Heart left ventricle (tissue), 13 donors: Measurements from ENCODE around the gene UBE4A.

Experiments used
- POLR2A ChIP-seq, 2 donors: fragments of 450-650 bp; IDR thresholded peaks; one replicate each; pipeline ENCODE4 v1.6.1; 2017; ENCODE audit warnings: antibody characterized with exemption in 2 of 2, mild to moderate bottlenecking in 2 of 2, moderate library complexity in 2 of 2
- TF ChIP-seq, protein P1 (sequence below), 12 donors: fragments of 200-600 bp; sonication (generic) in 4 of 12; IDR thresholded peaks; one replicate each; pipeline versions ENCODE4 v1.5.0 to v1.8.0; 2018 to 2022; ENCODE audit warnings: antibody characterized with exemption in 12 of 12, mild to moderate bottlenecking in 5 of 12
- donor health status: ischemic (EF 13 %, LVEDD 7.1; RV severe dilation, severe dysfunction).
- donor health status: DM: no; HTN: yes; CAD: no.
- donor health status: DM: no; HTN: no; CAD: no.
- donor health status: ischemic (EF 25% LVEDD 6.9; RV normal size, moderate dysfunction).
- donor health status: ischemic (EF 25% LVEDD 5.7; RV mildly dilated, moderate dysfunction).
- donor health status: ischemic (EF 35%, LVEDD 5.7; RV mildly dilated, moderate dysfunction).
- donor health status: nonischemic (EF 11% LVEDD 7.7; RV severe dilation, severe dysfunction).
- donor health status: DM: yes; HTN: yes; CAD: no.
- donor health status: PGD.
- donor health status: ischemic (EF 29% LVEDD 5.4; RV normal size, mild dysfunction).
- donor health status: nonischemic (EF 23%, LVEDD 6.1; RV moderate dilation, normal function).

DNA sequence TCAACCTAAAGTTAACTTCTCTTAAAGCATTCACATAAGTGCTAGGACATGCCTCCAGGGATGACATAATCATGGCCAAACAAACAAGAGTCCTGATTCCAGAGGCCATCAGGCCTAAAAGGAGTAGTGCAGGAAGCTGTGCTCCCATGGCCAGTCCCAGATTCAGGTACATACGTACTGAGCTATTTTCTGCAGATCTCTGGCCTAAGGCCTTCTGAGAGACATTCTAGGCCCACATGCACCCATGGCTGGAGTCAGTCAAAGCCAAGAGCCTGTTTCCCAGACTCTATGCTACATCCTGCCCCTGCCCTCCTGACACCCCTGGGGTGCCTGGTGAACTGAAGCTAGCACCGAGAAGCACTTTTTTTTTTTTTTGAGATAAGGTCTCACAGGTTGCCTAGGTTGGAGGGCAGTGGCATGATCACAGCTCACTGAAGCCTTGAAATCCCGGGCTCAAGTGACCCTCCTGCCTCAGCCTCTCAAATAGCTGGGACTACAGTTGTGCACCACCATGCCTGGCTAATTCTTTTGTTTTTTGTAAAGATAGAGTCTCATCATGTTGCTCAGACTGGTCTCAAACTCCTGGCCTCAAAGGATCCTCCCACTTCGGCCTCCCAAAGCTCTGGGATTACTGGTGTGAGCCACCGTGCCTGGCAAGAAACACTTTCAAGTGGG lies 17.4 kb upstream of the UBE4A start:
- TF ChIP-seq, protein P1, sequence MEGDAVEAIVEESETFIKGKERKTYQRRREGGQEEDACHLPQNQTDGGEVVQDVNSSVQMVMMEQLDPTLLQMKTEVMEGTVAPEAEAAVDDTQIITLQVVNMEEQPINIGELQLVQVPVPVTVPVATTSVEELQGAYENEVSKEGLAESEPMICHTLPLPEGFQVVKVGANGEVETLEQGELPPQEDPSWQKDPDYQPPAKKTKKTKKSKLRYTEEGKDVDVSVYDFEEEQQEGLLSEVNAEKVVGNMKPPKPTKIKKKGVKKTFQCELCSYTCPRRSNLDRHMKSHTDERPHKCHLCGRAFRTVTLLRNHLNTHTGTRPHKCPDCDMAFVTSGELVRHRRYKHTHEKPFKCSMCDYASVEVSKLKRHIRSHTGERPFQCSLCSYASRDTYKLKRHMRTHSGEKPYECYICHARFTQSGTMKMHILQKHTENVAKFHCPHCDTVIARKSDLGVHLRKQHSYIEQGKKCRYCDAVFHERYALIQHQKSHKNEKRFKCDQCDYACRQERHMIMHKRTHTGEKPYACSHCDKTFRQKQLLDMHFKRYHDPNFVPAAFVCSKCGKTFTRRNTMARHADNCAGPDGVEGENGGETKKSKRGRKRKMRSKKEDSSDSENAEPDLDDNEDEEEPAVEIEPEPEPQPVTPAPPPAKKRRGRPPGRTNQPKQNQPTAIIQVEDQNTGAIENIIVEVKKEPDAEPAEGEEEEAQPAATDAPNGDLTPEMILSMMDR (IDR thresholded peaks at IDR 0.05): no peak
- no peak for TF ChIP-seq POLR2A (IDR thresholded peaks at IDR 0.05)
